GM18858 (cell line): ENCODE measurements around the gene GPC3.

Experiments used
- ATAC-seq: cut with Tn5 transposase; IDR thresholded peaks from one replicate; pipeline ENCODE4 v1.9.1; 2021; ENCODE audit not compliant: unreplicated experiment

GPC3 gene

DNA sequence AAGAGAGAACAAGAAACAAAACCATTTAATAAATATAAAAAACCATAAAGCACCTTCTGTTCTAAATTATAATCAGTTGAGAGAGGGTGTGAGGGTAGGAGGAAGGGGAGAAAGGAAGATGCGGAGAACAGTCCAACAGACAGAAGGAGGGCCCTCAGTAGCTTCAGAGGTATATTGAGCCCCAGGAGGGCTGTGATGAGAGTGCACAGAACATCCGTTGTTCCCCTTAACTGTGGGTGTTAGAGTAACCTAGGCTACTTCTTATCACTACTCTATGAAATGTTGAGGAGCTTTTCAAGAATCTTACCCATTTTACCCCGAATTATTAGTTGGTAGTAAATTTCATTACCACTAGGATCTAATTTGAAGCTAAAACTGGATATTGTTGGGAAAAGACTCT lies 13.8 kb downstream of the GPC3 start:
- ATAC-seq, result no peak

DNA sequence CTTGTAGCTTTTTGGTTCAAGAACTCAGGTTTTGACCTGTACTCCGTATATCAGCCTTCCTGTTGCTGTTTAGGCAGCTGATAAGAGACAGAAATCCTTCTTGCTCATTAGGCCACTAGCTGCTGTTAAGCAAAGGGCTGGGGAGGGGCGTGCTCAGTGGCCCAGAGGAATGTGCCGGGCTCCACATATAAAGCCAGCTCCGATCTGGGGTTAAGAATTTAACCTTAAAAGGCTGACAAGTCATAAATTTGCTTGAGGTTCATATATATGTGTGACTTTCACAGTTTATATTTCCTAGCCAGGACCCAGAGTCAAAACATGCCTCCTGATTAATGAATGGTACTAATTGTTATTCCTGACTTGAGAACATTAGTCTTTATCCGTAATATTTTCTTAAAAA lies 15.3 kb downstream of the GPC3 start:
- ATAC-seq, result no peak

DNA sequence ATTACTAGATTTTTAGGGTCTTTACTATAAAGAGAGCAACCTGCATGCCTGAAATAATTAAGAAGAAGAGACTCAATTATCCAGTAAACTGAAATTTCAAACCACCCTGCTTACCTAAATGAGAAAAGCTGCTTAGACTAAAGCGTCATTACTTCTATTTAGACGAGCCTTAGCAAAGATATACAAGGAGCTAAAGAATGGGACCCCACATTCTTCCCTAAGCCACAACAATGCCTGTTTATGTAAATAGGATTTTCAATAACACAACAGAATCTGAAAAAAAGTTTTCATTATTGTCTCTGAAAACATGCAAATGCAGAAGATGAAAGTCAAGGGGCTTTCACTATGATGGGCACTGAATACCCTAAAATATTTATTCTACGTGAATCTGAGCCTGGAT lies 16.2 kb downstream of the GPC3 start:
- no peak for ATAC-seq

DNA sequence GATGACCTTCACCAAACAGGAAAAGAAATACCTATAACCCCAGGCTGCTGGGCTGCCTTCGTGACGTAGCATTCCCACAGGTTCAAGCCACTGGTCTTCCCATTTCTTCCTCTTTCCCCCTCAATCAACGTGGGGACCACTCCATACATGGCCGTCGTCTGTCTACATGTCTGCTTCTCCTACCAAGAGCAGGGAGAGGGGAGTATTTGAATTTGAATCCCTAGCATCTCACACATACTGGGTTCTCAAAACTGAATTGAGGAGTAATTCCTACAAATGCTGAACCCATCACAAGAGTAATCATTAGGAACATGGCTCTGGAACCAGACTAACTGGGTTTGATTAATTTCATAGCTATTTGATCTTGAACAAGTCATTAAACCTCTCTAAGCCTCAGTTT lies 17.3 kb downstream of the GPC3 start:
- ATAC-seq, result no peak

DNA sequence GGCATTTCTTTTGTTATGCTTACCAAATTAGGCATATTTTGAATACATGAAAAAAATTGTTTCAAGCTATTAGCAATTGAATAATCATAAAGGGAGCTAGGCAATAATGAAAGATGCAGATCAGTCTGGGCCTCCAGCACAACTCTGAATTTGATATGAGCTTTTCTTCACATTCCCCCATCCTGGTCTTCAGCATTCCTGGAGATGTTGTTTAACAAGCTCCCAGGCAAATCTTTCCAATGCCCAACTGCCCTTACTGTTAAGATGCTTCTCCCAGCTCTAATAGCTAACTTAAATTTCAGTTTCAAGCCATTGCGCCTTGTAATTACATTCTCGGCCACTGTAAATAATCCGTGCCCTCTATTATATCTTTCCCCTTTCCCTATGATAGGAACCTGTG lies 19.2 kb downstream of the GPC3 start:
- ATAC-seq, result no peak

DNA sequence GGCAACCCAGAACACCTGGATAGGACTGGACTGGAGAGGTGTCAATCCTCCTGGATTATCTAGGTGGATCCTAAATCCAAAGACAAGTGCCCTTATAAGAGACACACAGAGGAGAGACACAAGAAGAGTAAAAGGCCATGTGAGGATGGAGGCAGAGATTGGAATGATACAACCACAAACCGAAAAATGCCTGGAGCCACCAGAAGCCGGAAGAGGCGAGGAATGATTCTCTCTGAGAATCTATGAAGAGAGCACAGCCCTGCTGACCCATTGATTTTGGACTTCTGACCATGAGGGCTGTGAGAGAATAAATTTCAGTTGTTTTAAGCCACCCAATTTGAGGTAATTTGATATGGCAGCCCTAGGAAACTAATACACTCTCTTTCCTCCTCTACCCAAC lies 20.1 kb downstream of the GPC3 start:
- no peak for ATAC-seq

DNA sequence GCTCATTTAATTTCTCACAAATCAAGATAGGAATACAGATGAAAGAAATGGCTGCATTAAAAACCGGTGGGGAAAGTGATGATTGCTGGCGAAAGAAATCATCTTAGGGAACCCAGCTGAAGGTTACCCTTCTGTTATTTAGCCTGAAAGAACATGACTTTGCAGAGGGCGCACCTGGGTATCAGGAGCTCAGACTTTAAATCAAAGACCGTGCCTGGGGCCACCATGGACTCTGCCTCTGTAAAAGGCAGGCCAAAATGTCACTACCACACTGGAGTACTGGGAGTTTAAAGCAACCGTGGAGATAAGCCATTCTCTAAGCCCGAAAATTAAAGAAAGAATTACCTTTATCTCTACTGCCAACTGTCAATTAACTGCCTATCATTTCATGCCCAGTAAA lies 24.3 kb downstream of the GPC3 start:
- ATAC-seq, result no peak

DNA sequence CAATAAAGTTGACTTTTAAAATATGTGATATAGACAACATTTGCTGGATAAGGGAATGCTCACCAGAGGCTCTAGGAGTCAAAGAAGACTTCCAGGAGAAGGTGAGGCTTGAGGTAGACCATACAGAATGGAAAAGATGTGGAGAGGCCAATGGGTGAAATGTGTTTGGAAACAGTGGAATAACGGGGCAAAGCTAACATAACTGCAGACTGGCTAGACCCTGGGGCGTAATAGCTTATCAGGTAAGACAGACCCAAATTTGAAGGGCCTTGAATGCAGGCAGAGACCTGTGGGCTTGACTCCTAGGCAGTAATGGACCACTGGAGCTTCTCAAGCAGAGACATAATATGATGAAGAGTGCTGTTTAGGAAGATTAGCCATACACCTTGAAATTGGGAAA lies 25.4 kb downstream of the GPC3 start:
- ATAC-seq, result no peak

DNA sequence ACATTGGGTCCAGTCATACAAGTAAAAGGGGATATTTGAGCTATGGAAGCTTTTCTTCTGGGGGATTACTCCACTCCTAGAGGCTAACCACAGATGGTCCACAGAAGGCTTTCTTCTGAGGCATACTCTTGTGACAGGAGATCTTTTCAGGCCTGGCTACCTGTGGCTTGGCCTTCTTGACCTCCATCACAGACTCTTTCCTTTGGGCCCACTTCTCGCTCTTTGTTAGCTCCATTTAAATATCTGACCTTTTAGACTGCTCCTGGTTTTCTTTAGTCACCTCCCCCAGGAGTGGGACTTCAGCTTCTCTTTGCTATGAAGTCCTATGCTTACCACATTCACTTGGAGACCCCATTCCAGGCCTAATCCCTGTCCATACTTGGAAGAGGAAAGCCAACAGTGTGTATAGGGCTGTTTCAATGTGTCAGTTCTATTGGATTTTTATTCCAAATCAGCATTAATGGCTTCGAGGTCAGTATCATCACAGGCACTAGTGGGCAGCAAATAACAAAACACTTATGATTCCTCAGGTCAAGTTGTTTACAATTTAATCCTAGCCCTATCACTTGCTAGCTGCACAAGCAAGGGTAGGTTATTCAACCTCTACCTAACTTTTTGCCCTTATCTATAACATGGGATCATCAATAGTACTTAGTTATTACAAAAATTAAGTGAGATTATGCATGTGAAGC lies 26.3 kb downstream of the GPC3 start:
- no peak for ATAC-seq

DNA sequence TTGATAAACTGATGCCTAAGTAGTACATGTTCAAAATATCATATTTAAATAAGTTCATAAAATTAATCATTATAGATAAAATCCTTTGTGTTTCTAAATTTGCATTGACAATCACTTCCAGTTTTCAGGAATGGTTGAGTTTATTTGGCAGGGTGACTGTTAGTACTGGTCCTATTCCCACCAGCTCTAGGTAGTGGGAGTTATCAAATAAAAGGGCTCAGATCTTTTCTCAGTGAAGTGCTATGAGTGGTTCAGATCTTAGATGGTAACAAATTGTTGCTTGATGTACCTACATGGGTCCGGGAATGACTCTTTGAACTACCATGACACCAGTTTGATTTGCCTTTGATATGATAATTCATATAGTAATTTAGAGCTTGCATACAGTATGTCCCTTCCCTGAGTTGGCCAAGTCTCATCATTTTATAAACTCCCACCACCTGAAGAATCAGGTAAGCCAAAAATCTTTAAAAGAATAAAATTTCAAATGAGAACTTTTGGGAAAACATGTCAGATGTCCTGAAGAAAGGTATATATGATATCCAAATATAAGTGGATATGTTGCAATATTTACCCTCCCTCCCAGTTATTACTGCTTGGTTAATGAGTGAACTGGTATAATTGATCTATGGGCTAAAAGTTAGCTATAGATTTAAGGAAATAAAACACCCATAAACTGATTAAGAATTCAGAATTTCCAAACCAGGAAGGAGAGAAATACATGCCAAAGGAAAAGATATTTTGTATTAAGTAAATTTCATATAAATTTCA lies 28.6 kb downstream of the GPC3 start:
- no peak for ATAC-seq

DNA sequence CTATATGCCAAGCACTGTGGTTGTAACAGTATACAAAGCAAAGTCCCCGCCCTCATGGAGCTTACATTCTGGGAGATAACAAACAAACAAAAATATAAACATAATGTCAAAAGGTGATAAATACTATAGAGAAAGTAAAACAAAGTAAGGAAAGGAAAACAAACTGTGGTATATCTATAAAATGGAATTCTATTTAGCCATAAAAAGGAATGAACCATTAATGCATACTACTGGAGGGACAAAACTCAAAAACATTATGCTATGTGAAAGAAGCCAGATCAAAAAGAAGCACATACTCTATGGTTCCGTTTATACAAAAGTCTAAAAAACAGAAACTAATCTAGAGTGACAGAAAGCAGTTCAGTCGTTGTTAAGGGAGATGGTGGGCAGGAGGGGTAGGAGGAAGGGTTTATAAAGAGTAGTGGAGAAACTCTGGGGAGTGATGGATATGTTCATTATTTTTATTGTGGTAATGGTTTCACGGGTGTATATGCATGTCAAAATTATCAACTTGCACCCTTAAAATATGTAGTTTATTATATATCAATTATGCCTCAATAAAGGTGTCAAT lies 31.5 kb downstream of the GPC3 start:
- no peak for ATAC-seq

DNA sequence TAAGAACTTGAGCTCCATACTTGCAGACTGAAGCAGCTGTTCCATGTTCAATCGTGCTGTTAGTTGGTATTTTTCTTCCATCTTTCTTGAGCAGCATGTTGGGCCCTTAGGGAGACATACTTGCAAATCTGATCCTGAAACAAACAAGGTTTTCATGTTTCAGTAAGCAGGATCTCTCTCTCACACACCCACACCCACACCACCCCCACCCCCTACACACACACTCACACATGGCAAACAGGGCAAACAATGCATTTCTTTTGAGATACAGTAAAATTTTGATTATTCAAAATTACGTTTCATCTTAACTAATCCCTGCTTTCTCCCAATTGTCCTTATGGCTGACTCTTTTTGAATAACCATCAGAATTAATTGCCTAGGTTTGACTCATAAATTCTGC lies 32.3 kb downstream of the GPC3 start:
- ATAC-seq, result no peak

DNA sequence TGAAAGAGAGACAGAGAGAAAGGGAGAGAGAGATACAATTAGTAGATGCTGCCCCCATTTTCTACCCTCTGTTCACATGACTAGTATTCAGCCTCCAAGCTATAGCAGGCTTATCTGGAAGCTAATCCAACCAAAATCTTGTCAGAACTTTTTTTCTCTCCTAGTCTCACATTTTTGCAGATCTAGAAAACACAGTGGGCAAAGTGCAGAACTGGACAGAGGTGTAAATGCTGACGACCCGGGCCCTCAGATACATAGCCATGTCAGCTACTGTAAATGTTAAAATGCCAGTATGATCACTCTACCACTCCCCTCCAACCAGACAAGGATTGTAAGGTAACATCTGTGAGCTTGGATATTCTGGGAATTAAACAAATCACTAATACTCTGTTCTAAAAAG lies 34.3 kb downstream of the GPC3 start:
- no peak for ATAC-seq

DNA sequence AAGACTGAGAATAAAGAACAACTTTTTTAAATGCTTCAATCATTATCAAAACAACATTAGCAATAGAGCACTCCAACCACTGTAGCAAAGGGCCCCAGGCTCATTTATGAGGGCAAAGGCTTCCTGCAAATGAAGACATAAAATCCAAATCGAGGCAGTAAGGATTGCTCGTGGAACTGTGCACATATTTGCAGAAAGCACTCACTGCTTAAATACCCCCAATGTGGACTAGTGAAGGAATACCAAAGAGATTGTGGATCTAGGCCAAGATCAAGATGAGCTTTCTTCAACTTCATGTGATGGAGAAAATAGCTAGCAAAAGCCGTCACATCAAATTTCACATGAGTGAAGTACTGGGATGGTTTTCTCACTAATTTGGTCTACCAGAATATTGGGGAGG lies 35.2 kb downstream of the GPC3 start:
- ATAC-seq, result no peak

DNA sequence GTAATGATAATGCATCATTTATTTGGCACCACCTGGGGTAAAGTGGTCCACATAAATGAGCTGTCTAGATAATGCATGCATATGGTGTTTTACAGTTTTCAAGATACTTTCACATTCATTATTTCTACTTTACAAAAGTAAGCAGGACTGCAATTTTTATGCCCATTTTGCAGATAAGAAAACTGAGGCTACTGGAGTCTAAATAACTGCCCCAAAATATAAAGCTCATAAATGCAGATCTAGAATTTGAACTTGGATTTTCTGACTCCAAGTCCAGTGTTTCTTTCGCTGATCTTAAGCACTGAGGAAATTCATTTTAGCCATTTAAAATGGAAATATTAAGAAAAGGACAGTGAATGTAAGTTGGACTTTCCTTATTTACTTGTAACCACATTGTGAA lies 36.5 kb downstream of the GPC3 start:
- no peak for ATAC-seq

DNA sequence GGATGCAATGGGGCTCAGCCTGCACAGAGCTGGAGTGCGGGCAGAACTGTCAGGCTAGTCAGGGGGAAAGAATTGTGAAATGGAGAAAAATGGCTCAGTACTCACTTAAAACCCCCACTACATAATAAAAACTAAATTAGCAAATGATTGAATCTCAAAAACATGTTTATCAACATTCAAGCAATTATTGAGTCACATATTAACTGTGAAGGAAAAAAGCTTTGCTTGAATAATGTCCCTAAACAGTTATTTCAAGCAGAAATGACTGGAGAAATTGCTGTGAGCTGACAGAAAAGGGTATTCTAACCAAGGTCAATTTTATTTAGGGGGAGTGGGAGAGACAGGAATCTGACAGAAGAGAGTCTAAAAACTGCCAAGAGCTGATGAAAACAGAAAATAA lies 37.4 kb downstream of the GPC3 start:
- no peak for ATAC-seq

DNA sequence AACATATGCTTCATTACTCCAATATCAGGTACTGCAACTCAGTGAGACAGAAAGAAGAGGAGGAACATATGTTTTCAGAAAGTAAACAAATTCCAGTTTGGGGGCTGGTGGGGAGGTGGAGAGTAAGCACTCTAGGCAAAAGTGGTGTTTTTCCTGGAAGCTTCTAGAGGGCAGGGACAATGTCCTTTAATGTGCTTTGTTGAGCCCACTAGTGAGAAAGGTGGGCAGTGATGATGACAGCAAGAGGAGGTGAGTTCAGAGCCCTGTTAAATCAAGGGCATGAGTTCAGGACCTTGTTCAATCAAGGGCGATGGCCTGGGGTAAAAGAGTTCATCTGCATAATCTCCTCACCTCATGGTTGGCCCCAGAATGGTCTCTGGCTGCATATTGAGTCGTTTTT lies 38.4 kb downstream of the GPC3 start:
- ATAC-seq, result no peak

DNA sequence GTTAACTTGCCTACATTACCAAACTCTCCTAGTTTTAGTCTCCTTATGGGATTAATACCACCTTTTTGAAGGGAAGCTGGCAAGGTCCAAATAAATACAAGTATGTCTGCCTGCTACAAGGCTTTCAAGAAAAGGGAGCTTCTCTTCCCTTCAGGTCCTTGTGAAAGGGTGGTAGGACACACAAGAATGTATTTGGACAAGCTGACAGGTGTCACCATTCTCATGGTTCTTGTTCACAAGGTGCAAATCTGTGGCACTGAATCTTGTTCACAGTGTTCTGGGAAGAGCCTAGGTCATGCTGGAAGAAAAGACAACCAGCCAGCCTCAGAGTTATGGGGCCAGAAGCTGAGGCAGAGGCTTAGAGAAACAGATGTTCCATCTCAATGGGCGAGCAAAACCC lies 41.9 kb downstream of the GPC3 start:
- ATAC-seq, result no peak

DNA sequence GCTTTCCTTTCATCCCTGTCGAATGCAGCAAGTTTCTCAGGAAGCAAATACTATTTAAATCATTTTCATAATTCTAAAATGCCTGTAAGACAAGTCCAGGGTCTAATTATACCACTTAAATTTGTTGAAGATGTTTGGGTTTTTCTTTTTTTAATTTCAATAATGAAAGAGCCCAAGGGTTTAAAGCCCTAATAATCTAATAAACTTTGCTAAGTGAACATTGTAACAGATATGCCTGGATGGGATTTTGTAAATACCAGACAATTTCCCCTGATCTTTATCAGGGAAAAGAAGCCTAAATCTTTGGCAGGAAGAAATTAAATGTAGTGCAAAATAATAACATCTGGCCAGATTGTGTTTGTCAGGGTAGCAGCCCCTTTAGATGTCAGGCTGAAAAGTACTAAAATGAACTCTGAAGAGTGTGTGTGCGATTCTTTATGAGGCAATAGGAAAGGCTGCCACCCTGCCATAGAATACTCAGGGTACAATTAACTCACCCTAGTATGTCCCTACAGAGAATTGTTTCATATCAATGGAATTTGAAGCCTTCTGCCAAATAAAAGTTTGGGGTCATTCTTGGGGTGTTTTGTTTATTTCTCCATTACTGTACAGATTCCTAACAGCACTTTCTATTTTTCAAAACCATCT lies 45.6 kb downstream of the GPC3 start:
- no peak for ATAC-seq

DNA sequence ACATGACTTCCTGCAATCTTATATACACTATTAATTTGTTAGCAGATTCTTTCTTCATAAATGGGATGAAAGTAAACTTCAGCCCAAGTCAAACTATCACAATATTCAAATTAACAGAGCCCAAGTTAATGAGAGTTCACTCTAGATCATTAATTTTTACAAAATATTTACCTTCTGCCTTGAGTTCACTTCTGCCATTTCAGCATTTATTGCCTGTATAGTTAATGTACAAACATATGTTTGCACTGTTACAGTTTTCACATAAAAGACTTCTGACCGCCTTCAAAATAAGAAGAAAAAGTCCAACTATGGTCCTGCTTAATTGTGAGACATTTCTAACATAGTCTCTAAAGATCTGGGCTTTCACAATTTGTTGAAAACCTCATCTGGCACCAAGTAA lies 46.9 kb downstream of the GPC3 start:
- no peak for ATAC-seq

DNA sequence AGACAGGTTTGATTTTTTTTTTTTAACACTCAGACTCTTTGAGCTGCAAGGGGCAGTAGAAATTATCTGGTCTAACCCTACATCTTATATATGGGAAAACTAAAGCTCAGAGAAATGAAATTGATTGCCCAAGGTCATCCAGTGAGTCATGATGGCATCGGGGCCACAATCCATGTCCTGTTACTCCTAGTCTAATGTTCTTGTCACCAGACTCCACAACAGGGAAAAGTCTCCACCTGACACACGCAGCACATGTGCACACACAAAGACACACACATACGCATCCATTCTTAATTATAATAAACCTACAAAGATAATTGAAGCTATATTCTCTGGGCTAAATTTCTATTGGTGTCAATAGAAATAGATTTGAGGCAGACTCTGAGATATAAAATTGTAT lies 48.4 kb downstream of the GPC3 start:
- no peak for ATAC-seq

DNA sequence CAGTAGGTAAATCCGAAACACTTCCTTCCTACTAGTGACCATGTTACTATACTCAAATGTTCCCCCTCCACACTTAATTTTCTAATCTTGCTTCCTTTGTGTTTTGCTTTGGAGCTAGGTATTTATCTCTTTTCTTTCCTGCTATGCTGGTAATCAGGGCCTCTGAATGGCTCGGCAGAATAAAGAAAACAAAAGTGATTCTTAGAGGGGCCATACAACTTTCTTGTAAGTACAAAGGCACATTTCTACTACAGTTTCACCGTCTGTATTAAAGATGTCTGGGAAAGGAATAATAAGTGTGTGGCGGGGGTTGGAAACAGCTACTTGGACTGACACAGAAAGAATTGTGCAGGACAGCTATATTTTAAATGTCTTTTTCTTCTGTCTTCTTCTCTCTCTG lies 50.3 kb downstream of the GPC3 start:
- ATAC-seq, result no peak
